ENCODE measurements around the gene CACNA2D1.

DNA sequence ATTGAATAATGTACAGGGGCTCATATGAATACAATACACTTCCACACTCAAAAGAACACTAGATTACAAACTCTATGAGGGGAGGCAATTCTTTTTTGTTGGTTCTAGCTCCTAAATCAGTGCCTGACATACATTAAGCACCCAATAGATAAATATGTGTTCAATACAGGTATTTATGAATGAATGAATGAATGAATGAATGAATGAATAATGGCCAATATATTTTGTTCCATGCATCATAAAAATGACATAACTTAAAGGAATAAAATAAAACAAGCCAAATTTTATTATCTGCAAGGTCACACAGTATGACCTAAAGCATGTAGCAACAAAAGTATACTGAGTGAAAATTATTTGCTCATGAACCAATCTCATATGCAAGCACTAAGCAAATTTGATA lies 168.9 kb downstream of the CACNA2D1 start:
- TF ChIP-seq, protein P1, sequence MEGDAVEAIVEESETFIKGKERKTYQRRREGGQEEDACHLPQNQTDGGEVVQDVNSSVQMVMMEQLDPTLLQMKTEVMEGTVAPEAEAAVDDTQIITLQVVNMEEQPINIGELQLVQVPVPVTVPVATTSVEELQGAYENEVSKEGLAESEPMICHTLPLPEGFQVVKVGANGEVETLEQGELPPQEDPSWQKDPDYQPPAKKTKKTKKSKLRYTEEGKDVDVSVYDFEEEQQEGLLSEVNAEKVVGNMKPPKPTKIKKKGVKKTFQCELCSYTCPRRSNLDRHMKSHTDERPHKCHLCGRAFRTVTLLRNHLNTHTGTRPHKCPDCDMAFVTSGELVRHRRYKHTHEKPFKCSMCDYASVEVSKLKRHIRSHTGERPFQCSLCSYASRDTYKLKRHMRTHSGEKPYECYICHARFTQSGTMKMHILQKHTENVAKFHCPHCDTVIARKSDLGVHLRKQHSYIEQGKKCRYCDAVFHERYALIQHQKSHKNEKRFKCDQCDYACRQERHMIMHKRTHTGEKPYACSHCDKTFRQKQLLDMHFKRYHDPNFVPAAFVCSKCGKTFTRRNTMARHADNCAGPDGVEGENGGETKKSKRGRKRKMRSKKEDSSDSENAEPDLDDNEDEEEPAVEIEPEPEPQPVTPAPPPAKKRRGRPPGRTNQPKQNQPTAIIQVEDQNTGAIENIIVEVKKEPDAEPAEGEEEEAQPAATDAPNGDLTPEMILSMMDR (IDR thresholded peaks at IDR 0.05): no peak
- no peak for TF ChIP-seq SIN3A (IDR thresholded peaks at IDR 0.05; ENCODE audit: borderline replicate concordance, insufficient read depth, low read depth, low read length)
